PC-9 (cell line): ENCODE data around the gene LEFTY1. TPM values are rescaled to one million over a fixed set of nuclear protein-coding genes. Genes with fewer than 3 reads are reported as not detected.

Source experiments
- BruUV-seq: library from RNA; stranded (reverse); fragments of 400-500 nt; replicated peaks from 2 replicates; lab custom pipeline; 2021; lab: Mats Ljungman, UMichigan
- CTCF ChIA-PET: fragments of 300-600 bp; sonication (Branson Sonifier 250); formaldehyde crosslinking; loops from one replicate; lab custom pipeline; 2022; ENCODE audit warnings: antibody characterized with exemption; lab: Charles Lee
- POLR2A ChIA-PET: fragments of 300-600 bp; sonication (Branson Sonifier 250); formaldehyde crosslinking; loops from one replicate; lab custom pipeline; 2022; ENCODE audit warnings: antibody characterized with exemption; ENCODE audit not compliant: unreplicated experiment; lab: Charles Lee
- DNase-seq, 2 experiments: peaks; one replicate each; pipeline versions ENCODE4 v3.0.0 to v3.0.0-alpha.2; 2015 to 2022; ENCODE audit warnings: mixed read lengths in 1 of 2
- H2AFZ ChIP-seq: fragments of 200-600 bp; sonication (generic); 2 replicates; pipeline ENCODE4 v1.8.1; 2017; ENCODE audit warnings: antibody characterized with exemption
- H3F3A ChIP-seq: fragments of 200-600 bp; sonication (generic); 2 replicates; pipeline ENCODE4 v1.8.1; 2017; ENCODE audit warnings: antibody characterized with exemption, mild to moderate bottlenecking, low read depth; ENCODE audit not compliant: insufficient read depth
- H3K27ac ChIP-seq: fragments of 200-600 bp; sonication (generic); 2 replicates; pipeline ENCODE4 v1.6.1; 2016; ENCODE audit warnings: mixed run types
- H3K27me3 ChIP-seq: fragments of 200-600 bp; sonication (generic); 2 replicates; pipeline ENCODE4 v1.6.1; 2016; ENCODE audit warnings: low read depth, mixed run types; ENCODE audit not compliant: insufficient read depth
- H3K36me3 ChIP-seq: fragments of 200-600 bp; sonication (generic); 2 replicates; pipeline ENCODE4 v1.6.1; 2016; ENCODE audit warnings: low read depth, mixed run types
- H3K4me1 ChIP-seq: fragments of 200-600 bp; sonication (generic); replicated peaks from 2 replicates; pipeline ENCODE4 v1.6.1; 2016; ENCODE audit warnings: mixed run types; ENCODE audit not compliant: insufficient read depth
- H3K4me2 ChIP-seq: fragments of 200-600 bp; sonication (generic); 2 replicates; pipeline ENCODE4 v1.6.1; 2017; ENCODE audit warnings: mixed run types
- H3K4me3 ChIP-seq: fragments of 200-600 bp; sonication (generic); 2 replicates; pipeline ENCODE4 v1.6.1; 2016; ENCODE audit warnings: mixed run types
- H3K79me2 ChIP-seq: fragments of 200-600 bp; sonication (generic); 2 replicates; pipeline ENCODE4 v1.6.1; 2017; ENCODE audit warnings: low read depth, mixed run types
- H3K9me2 ChIP-seq: fragments of 200-600 bp; sonication (generic); 2 replicates; pipeline ENCODE4 v1.8.1; 2017; ENCODE audit warnings: mild to moderate bottlenecking; ENCODE audit not compliant: insufficient read depth
- H3K9me3 ChIP-seq: fragments of 200-600 bp; sonication (generic); 2 replicates; pipeline ENCODE4 v1.8.1; 2016; ENCODE audit warnings: low read depth; ENCODE audit not compliant: insufficient read depth
- H4K20me1 ChIP-seq: fragments of 200-600 bp; sonication (generic); 2 replicates; pipeline ENCODE4 v1.8.1; 2017; ENCODE audit not compliant: insufficient read depth
- CTCF ChIP-seq: fragments of 200-600 bp; sonication (generic); conservative IDR thresholded peaks from 2 replicates; pipeline ENCODE4 v1.6.1; 2017; ENCODE audit warnings: mixed run types, antibody characterized with exemption, mild to moderate bottlenecking, moderate library complexity
- EZH2 ChIP-seq: fragments of 200-600 bp; sonication (generic); IDR thresholded peaks from 2 replicates; pipeline ENCODE4 v1.8.0; 2017; ENCODE audit warnings: antibody characterized with exemption, low read depth
- intact Hi-C: fragments of 100-400 bp; cut with micrococcal nuclease; formaldehyde crosslinking; loops from one replicate; pipeline ENCODE4 v1.10.0; 2022; ENCODE audit not compliant: unreplicated experiment
- total RNA-seq: library from RNA; stranded (reverse); gene quantifications from 2 replicates; pipeline ENCODE4 v1.2.3, GENCODE V29; 2021

LEFTY1 gene
- total RNA-seq, 1 experiment from 2014 or later: not detected

GRCh38 chr1:225926551-225927113 is 37.7 kb upstream of the LEFTY1 start:
- peaks cover 8% of the 10 kb centered on the region; the same call in 1 of the 2 replicates for H3K36me3 ChIP-seq
- H3K4me3 ChIP-seq: no peak overlapping the region
- H3K4me2 ChIP-seq: no peak overlapping the region
- BruUV-seq: no TSS peak
- no peaks in the 10 kb centered on the region for H3K9me2 ChIP-seq
- H2AFZ ChIP-seq: no peak overlapping the region
- DNase-seq: no peak
- intact Hi-C loops: no loop called here
- H3K27ac ChIP-seq: no peak overlapping the region
- H4K20me1 ChIP-seq: no peaks in the 10 kb centered on the region
- no peaks in the 10 kb centered on the region for H3K27me3 ChIP-seq
- POLR2A ChIA-PET: no interaction called here
- no peaks in the 10 kb centered on the region for H3K9me3 ChIP-seq
- H3K79me2 ChIP-seq: peaks cover 23% of the 10 kb centered on the region
- H3K4me1 ChIP-seq: peaks cover 16% of the 10 kb centered on the region
- peaks cover 18% of the 10 kb centered on the region; the same call in 1 of the 2 replicates for H3F3A ChIP-seq
- TF ChIP-seq CTCF: no peak
- no peak for TF ChIP-seq EZH2
- CTCF ChIA-PET: no interaction called here

GRCh38 chr1:225923692-225924555 is 35.0 kb upstream of the LEFTY1 start, which contains the start of gene PYCR2:
PYCR2 (minus strand) TSS chr1:225924250; CDS start chr1:225924110, 140 bp downstream.
- CTCF ChIA-PET: interaction anchor here (0.5 to 0.8 kb wide), 5 partner anchors 12 to 220 kb away, joined by 3 to 7 read pairs (median 4); no protein-coding TSS in a partner anchor
- intact Hi-C loops: loop anchor here (2.0 to 5.0 kb wide), 4 partner anchors 53 to 497 kb away; partner anchors contain the start of genes H3-3A, LBR and SRP9
- Histone ChIP-seq H3K36me3 (peaks cover 21% of the 10 kb centered on the region; the same call in 1 of the 2 replicates), H2AFZ (peak within 1 kb of the TSS; percentile 97), H3K9me2 (no peaks in the 10 kb centered on the region), H3K4me1 (peaks cover 16% of the 10 kb centered on the region), H3K4me2 (peak within 1 kb of the TSS; percentile 89), H4K20me1 (0 out of 2 replicates have a peak, but pooled peaks cover 5% of the 10 kb centered on the region), H3K4me3 (peak within 1 kb of the TSS; percentile 100), H3K9me3 (no peaks in the 10 kb centered on the region), H3K27ac (peak within 1 kb of the TSS; percentile 72), H3K27me3 (no peaks in the 10 kb centered on the region), H3F3A (peaks cover 18% of the 10 kb centered on the region; the same call in 1 of the 2 replicates), H3K79me2 (peaks cover 35% of the 10 kb centered on the region)
- no peak for TF ChIP-seq CTCF
- no peak for TF ChIP-seq EZH2
- peak; percentile 86 to 99 for DNase-seq
- POLR2A ChIA-PET: interaction anchor here (0.5 to 0.8 kb wide), 5 partner anchors 41 to 1711 kb away, joined by 3 to 7 read pairs (median 6); partner anchors contain the start of gene H3-3A
- TSS peak; percentile 62 for BruUV-seq

- POLR2A ChIA-PET: interaction anchor here (0.7 kb wide), 1 partner anchor 73 kb away, joined by 3 read pairs; no protein-coding TSS in a partner anchor
Observed at GRCh38 chr1:225923381-225923691, 34.4 kb upstream of the LEFTY1 start.

More at GRCh38 chr1:225923381-225923691, 34.4 kb upstream of the LEFTY1 start:
- peaks cover 35% of the 10 kb centered on the region for H3K79me2 ChIP-seq
- no peaks in the 10 kb centered on the region for H3K9me2 ChIP-seq
- H4K20me1 ChIP-seq: 0 out of 2 replicates have a peak, but pooled peaks cover 5% of the 10 kb centered on the region
- TF ChIP-seq EZH2: no peak
- TF ChIP-seq CTCF: no peak
- H3K27ac ChIP-seq: peak overlapping the region; percentile 72
- H3K36me3 ChIP-seq: peaks cover 22% of the 10 kb centered on the region
- peak overlapping the region; percentile 100 for H3K4me3 ChIP-seq
- H3K4me2 ChIP-seq: peak overlapping the region; percentile 89
- CTCF ChIA-PET: interaction anchor here (0.6 kb wide), 2 partner anchors 13 to 95 kb away, joined by 4 read pairs; no protein-coding TSS in a partner anchor
- peak overlapping the region; percentile 97; the same call in 1 of the 2 replicates for H2AFZ ChIP-seq
- intact Hi-C loops: loop anchor here (2.0 to 5.0 kb wide), 4 partner anchors 54 to 496 kb away; partner anchors contain the start of genes H3-3A, LBR and SRP9
- no TSS peak for BruUV-seq
- peaks cover 18% of the 10 kb centered on the region; the same call in 1 of the 2 replicates for H3F3A ChIP-seq
- H3K4me1 ChIP-seq: peaks cover 16% of the 10 kb centered on the region
- peak in 1 of 2 experiments; percentile 21 for DNase-seq
- no peaks in the 10 kb centered on the region for H3K27me3 ChIP-seq
- no peaks in the 10 kb centered on the region for H3K9me3 ChIP-seq
